Esophagus muscularis mucosa (tissue), 4 donors: Measurements from ENCODE around the gene CCNF. TPM values are rescaled to one million over a fixed set of nuclear protein-coding genes. Genes with fewer than 3 reads are reported as not detected.
"Not testable (repeated sequence)": the region's sequence is repeated elsewhere in the genome, so short reads cannot be mapped to it uniquely, and the experiment has no call there.

Source experiments
- DNase-seq: peaks from one replicate; pipeline ENCODE4 v3.0.0-alpha.2; 2017; ENCODE audit errors: extremely low spot score
- H3K27ac ChIP-seq, 4 donors: fragments of 200-600 bp; sonication (generic); replicated peaks in 1 of 4; 1 replicate in 3 of 4; 2 replicates in 1 of 4; pipeline ENCODE4 v1.5.1; 2016 to 2019; ENCODE audit warnings: mild to moderate bottlenecking in 1 of 4
- H3K27me3 ChIP-seq, 4 donors: fragments of 200-600 bp; sonication (generic); one replicate each; pipeline versions ENCODE4 v1.5.1 to v1.6.0; 2016 to 2019
- H3K36me3 ChIP-seq, 4 donors: fragments of 200-600 bp; sonication (generic); one replicate each; pipeline ENCODE4 v1.5.1; 2016 to 2019
- H3K4me1 ChIP-seq, 4 donors: fragments of 200-600 bp; sonication (generic); one replicate each; pipeline ENCODE4 v1.5.1; 2016 to 2019
- H3K4me3 ChIP-seq, 4 donors: fragments of 200-600 bp; sonication (generic); 1 replicate in 2 of 4; 2 replicates in 2 of 4; pipeline ENCODE4 v1.5.1; 2016 to 2019; ENCODE audit warnings: mild to moderate bottlenecking in 4 of 4, moderate library complexity in 1 of 4
- H3K9me3 ChIP-seq, 4 donors: fragments of 200-600 bp; sonication (generic); 1 replicate in 3 of 4; 2 replicates in 1 of 4; pipeline ENCODE4 v1.5.1; 2016 to 2019
- CTCF ChIP-seq, 3 experiments: fragments of 200-600 bp in 2 of 3; fragments of 450-650 bp in 1 of 3; sonication (generic) in 2 of 3; IDR thresholded peaks; one replicate each; pipeline ENCODE4 v1.5.1; 2017 to 2019; ENCODE audit warnings: antibody characterized with exemption in 3 of 3, mild to moderate bottlenecking in 2 of 3, moderate library complexity in 1 of 3
- EP300 ChIP-seq: sonication (generic); formaldehyde crosslinking; IDR thresholded peaks from one replicate; pipeline ENCODE4 v1.6.1; 2017; ENCODE audit warnings: antibody characterized with exemption
- POLR2A ChIP-seq: fragments of 450-650 bp; IDR thresholded peaks from one replicate; pipeline ENCODE4 v1.6.1; 2017; ENCODE audit warnings: antibody characterized with exemption, moderate library complexity, mild to moderate bottlenecking, low read depth
- POLR2AphosphoS5 ChIP-seq, 2 donors: sonication (generic); formaldehyde crosslinking; IDR thresholded peaks; one replicate each; pipeline ENCODE4 v1.6.1; 2017; ENCODE audit warnings: antibody characterized with exemption in 2 of 2
- WGBS: methylation state at CpG from one replicate; pipeline ENCODE4 v1.1.5; 2018; 5-methylcytosine and 5-hydroxymethylcytosine counted together
- intact Hi-C: fragments of 100-400 bp; cut with DNase I; formaldehyde crosslinking; loops from one replicate; pipeline ENCODE4 v1.15.1; 2023
- total RNA-seq, 4 donors: library from RNA; depleted of rRNA; stranded (reverse); fragments of >200 nt; gene quantifications; one replicate each; pipeline versions ENCODE4 v1.1.0 to v1.2.1, GENCODE V29; 2016

The CCNF gene
- total RNA-seq, 4 donors from 2014 or later, result 0.83 to 2.5 (median 1.5) TPM

GRCh38 chr16:2432286-2432685 is 3.0 kb downstream of the CCNF start:
- no peak for TF ChIP-seq POLR2AphosphoS5 (IDR thresholded peaks at IDR 0.05)
- TF ChIP-seq POLR2A, result no peak
- TF ChIP-seq CTCF (IDR thresholded peaks at IDR 0.05), result no peak
- Histone ChIP-seq H3K27me3 (no peaks in the 10 kb centered on the region), H3K9me3 (no peaks in the 10 kb centered on the region), H3K27ac (no peak overlapping the region), H3K36me3 (peaks cover 2 to 26% (median 22%) of the 10 kb centered on the region in 4 donors), H3K4me3 (no peak overlapping the region), H3K4me1 (peaks cover 15 to 21% (median 19%) of the 10 kb centered on the region in 4 donors)
- no peak for DNase-seq
- 88% methylated on average over 2 of the region's 6 CpGs for WGBS
- intact Hi-C loops, result no loop called here

- no peak overlapping the region for H3K27ac ChIP-seq
- no peaks in the 10 kb centered on the region for H3K27me3 ChIP-seq
- WGBS, result 95% methylated on average over 12 of the region's 15 CpGs
- no peak for DNase-seq
- no peak overlapping the region for H3K4me3 ChIP-seq
- no peak for TF ChIP-seq POLR2A
- no peak for TF ChIP-seq EP300
- no peak for TF ChIP-seq POLR2AphosphoS5 (IDR thresholded peaks at IDR 0.05)
- TF ChIP-seq CTCF (IDR thresholded peaks at IDR 0.05), result no peak
- no peaks in the 10 kb centered on the region for H3K9me3 ChIP-seq
- H3K36me3 ChIP-seq, result peaks cover 2 to 30% (median 24%) of the 10 kb centered on the region in 4 donors
- H3K4me1 ChIP-seq, result peaks cover 15 to 21% (median 19%) of the 10 kb centered on the region in 4 donors
- intact Hi-C loops, result no loop called here
These were observed 3.7 kb downstream of the CCNF start for GRCh38 chr16:2432801-2433505.

GRCh38 chr16:2435236-2435635 is 6.0 kb downstream of the CCNF start:
- H3K36me3 ChIP-seq, result peaks cover 2 to 46% (median 28%) of the 10 kb centered on the region in 4 donors
- H3K4me3 ChIP-seq, H3K9me3 ChIP-seq, intact Hi-C loops, H3K4me1 ChIP-seq, H3K27me3 ChIP-seq, H3K27ac ChIP-seq, DNase-seq: not testable (repeated sequence)
- 99% methylated on average over 4 of the region's 4 CpGs for WGBS

GRCh38 chr16:2436110-2436509 is 6.9 kb downstream of the CCNF start:
- no peaks in the 10 kb centered on the region for H3K27me3 ChIP-seq
- intact Hi-C loops, result no loop called here
- no peak for DNase-seq
- H3K4me1 ChIP-seq, result no peaks in the 10 kb centered on the region
- H3K27ac ChIP-seq, result no peak overlapping the region
- no peaks in the 10 kb centered on the region for H3K9me3 ChIP-seq
- no peak overlapping the region for H3K4me3 ChIP-seq
- 94% methylated on average over 6 of the region's 9 CpGs for WGBS
- peaks cover 2 to 46% (median 28%) of the 10 kb centered on the region in 4 donors for H3K36me3 ChIP-seq
- no peak for TF ChIP-seq CTCF (IDR thresholded peaks at IDR 0.05)
- TF ChIP-seq POLR2AphosphoS5 (IDR thresholded peaks at IDR 0.05), result no peak
- TF ChIP-seq POLR2A, result no peak
- TF ChIP-seq EP300, result no peak

GRCh38 chr16:2437032-2437790 is 8.0 kb downstream of the CCNF start:
- H3K9me3 ChIP-seq, result no peaks in the 10 kb centered on the region

More at GRCh38 chr16:2437032-2437790, 8.0 kb downstream of the CCNF start:
- intact Hi-C loops, result no loop called here
- H3K27me3 ChIP-seq, result no peaks in the 10 kb centered on the region
- H3K36me3 ChIP-seq, result peaks cover 2 to 46% (median 26%) of the 10 kb centered on the region in 4 donors
- 93% methylated on average over 22 of the region's 24 CpGs for WGBS
- TF ChIP-seq POLR2AphosphoS5 (IDR thresholded peaks at IDR 0.05) (no peak), POLR2A (no peak), EP300 (no peak), CTCF (IDR thresholded peaks at IDR 0.05) (no peak)
- H3K27ac ChIP-seq, result no peak overlapping the region
- H3K4me1 ChIP-seq, result no peaks in the 10 kb centered on the region
- H3K4me3 ChIP-seq, result no peak overlapping the region
- DNase-seq, result no peak
